K562 (cell line): Measurements from ENCODE around the gene POGZ. TPM values are rescaled to one million over a fixed set of nuclear protein-coding genes. Genes with fewer than 3 reads are reported as not detected.

Experiments
- ARNT ChIP-seq, 2 experiments: fragments of 450-650 bp; IDR thresholded peaks; 2 replicates each; pipeline ENCODE4 v1.6.1; 2016; ENCODE audit warnings: mild to moderate bottlenecking in 1 of 2
- KDM5B ChIP-seq: fragments of 200-600 bp; sonication (generic); IDR thresholded peaks from 2 replicates; pipeline ENCODE4 v1.6.1; 2012; ENCODE audit warnings: low read depth, mild to moderate bottlenecking, moderate library complexity, low read length, control low read depth, inconsistent platforms; ENCODE audit not compliant: insufficient replicate concordance
- MAZ ChIP-seq, 2 experiments: fragments of 450-650 bp in 1 of 2; sonication (generic) in 1 of 2; formaldehyde crosslinking; IDR thresholded peaks in 1 of 2; conservative IDR thresholded peaks in 1 of 2; 2 replicates each; pipeline versions ENCODE4 v1.4.0 to v1.5.0; 2020; ENCODE audit warnings: mild to moderate bottlenecking in 1 of 2, missing genetic modification reagents in 1 of 2
- PHF8 ChIP-seq: fragments of 200-600 bp; sonication (generic); IDR thresholded peaks from 2 replicates; pipeline ENCODE4 v1.6.1; 2012; ENCODE audit warnings: mixed run types, mild to moderate bottlenecking, inconsistent platforms, low read length, moderate library complexity, borderline replicate concordance
- POLR2AphosphoS5 ChIP-seq: IDR thresholded peaks from 2 replicates; pipeline ENCODE4 v1.6.1; 2011; ENCODE audit warnings: mild to moderate bottlenecking, low read depth, low read length, moderate library complexity; ENCODE audit not compliant: control insufficient read depth, insufficient read depth
- POLR2G ChIP-seq: fragments of 200-400 bp; formaldehyde crosslinking; IDR thresholded peaks from 2 replicates; pipeline ENCODE4 v1.6.1; 2017; ENCODE audit warnings: low read depth, mild to moderate bottlenecking, antibody characterized with exemption, low read length, moderate library complexity
- RBFOX2 ChIP-seq: fragments of 200-400 bp; formaldehyde crosslinking; IDR thresholded peaks from 2 replicates; pipeline ENCODE4 v1.6.1; 2017; ENCODE audit warnings: low read depth, mild to moderate bottlenecking, low read length, moderate library complexity
- RNF2 ChIP-seq: sonication (generic); IDR thresholded peaks from 2 replicates; pipeline ENCODE4 v1.6.1; 2016
- SAFB ChIP-seq: fragments of 200-400 bp; formaldehyde crosslinking; IDR thresholded peaks from 2 replicates; pipeline ENCODE4 v1.6.1; 2017; ENCODE audit warnings: low read depth, low read length, borderline replicate concordance
- SNIP1 ChIP-seq: fragments of 450-650 bp; IDR thresholded peaks from 2 replicates; pipeline ENCODE4 v1.7.1; 2017; ENCODE audit warnings: low read depth, mild to moderate bottlenecking
- XRCC5 ChIP-seq: fragments of 200-400 bp; formaldehyde crosslinking; IDR thresholded peaks from 2 replicates; pipeline ENCODE4 v1.6.1; 2017; ENCODE audit warnings: low read depth, mild to moderate bottlenecking, low read length
- polyA plus RNA-seq, 8 experiments: library from polyadenylated mRNA; depleted of rRNA in 4 of 8; stranded (reverse) in 5 of 8; unstranded in 3 of 8; fragments of >200 nt; fragmentation: Nextera tagmentation in 2 of 8; fragmentation: Illumina TruSeq in 1 of 8; extraction: Ambion mirVana in 2 of 8; extraction: Trizol in 1 of 8; gene quantifications; 2 replicates each; pipeline versions ENCODE4 v1.2.1 to v1.2.3, GENCODE V29; 2011 to 2014; ENCODE audit warnings: inconsistent platforms in 1 of 8, missing spikeins in 1 of 8
- total RNA-seq, 7 experiments: library from RNA; depleted of rRNA in 6 of 7; stranded (reverse); fragments of >200 nt in 6 of 7; fragmentation: Illumina TruSeq in 2 of 7; extraction: Trizol in 2 of 7; gene quantifications; 2 replicates each; pipeline versions ENCODE4 v1.2.1 to v1.2.3, GENCODE V29; 2011 to 2021; ENCODE audit warnings: low replicate concordance in 1 of 7
- TF ChIP-seq, protein P1 (sequence below), 2 experiments: IDR thresholded peaks; 2 replicates each; pipeline ENCODE4 v1.6.1; 2011; ENCODE audit warnings: borderline replicate concordance in 1 of 2, control low read depth in 1 of 2, low read depth in 1 of 2, low read length in 1 of 2, mild to moderate bottlenecking in 1 of 2, mixed read lengths in 1 of 2, moderate library complexity in 1 of 2; ENCODE audit not compliant: insufficient read depth in 1 of 2, insufficient read length in 1 of 2, poor library complexity in 1 of 2, severe bottlenecking in 1 of 2; ENCODE audit errors: extremely low read depth in 1 of 2
- TF ChIP-seq, protein P2 (sequence below), 3 experiments: fragments of 200-800 bp in 1 of 3; sonication (Bioruptor generic) in 1 of 3; sonication (generic) in 1 of 3; formaldehyde crosslinking in 1 of 3; IDR thresholded peaks; 2 replicates each; pipeline versions ENCODE4 v1.6.1 to v1.8.0; 2016 to 2022; ENCODE audit warnings: mild to moderate bottlenecking in 2 of 3, missing compliant biosample characterization in 2 of 3, missing genetic modification characterization in 2 of 3, missing genetic modification reagents in 1 of 3

POGZ gene
- total and polyA plus RNA-seq, 9 of the 15 experiments (the other 6 are each of a cell fraction or from before 2014, with no cell fraction given): 9.4 to 40.6 (median 21.6) TPM

DNA sequence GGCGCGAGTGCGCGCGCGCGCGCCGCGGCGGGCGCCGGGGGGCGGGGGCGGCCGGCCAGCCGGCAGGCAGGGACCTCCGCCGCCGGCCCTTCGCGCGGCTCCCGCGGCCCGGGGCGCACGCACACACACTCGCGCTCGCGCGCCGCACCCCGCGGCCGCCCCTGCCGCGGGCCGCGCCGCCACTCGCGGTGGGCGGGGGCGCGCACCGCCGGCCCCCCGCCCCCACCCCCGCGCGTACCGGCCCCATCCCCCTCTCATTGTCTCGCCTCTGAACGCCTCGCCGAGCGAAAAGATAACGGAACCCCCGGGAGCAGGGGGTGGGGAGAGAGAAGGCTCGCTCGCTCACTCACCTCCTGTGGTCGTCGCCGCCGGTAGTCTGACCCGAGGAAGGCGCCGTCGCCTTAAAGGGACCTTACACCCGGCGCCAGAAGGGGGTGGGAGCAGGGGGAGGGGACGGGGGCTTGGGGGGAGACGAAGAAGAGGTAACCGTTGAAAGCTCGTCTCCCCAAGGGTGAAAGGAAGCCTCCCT lies 428 bp downstream of the POGZ start (continued):
- TF ChIP-seq, protein P1, sequence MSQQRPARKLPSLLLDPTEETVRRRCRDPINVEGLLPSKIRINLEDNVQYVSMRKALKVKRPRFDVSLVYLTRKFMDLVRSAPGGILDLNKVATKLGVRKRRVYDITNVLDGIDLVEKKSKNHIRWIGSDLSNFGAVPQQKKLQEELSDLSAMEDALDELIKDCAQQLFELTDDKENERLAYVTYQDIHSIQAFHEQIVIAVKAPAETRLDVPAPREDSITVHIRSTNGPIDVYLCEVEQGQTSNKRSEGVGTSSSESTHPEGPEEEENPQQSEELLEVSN (IDR thresholded peaks at IDR 0.05; ENCODE audit: borderline replicate concordance in 1 of 2, extremely low read depth in 1 of 2, insufficient read depth in 1 of 2, insufficient read length in 1 of 2, low read depth in 1 of 2, low read length in 1 of 2, poor library complexity in 1 of 2, severe bottlenecking in 1 of 2): peak in 1 of 2 experiments; percentile 21
- peak; percentile 30; the same call in 1 of the 2 replicates for TF ChIP-seq PHF8
- TF ChIP-seq KDM5B: peak; percentile 9
- TF ChIP-seq POLR2G: peak; percentile 85
- TF ChIP-seq, protein P2, sequence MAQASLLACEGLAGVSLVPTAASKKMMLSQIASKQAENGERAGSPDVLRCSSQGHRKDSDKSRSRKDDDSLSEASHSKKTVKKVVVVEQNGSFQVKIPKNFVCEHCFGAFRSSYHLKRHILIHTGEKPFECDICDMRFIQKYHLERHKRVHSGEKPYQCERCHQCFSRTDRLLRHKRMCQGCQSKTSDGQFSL (CRISPR knock-in tag; IDR thresholded peaks at IDR 0.05): peak; percentile 11
- TF ChIP-seq, protein P2 (tag; IDR thresholded peaks at IDR 0.05): no peak
- 0 out of 2 replicates have a peak, but pooled peaks have one; percentile 22 for TF ChIP-seq RNF2
- TF ChIP-seq XRCC5: 0 out of 2 replicates have a peak, but pooled peaks have one; percentile 14
- TF ChIP-seq ARNT (IDR thresholded peaks at IDR 0.05): no peak
- peak; percentile 72 for TF ChIP-seq RBFOX2
- TF ChIP-seq POLR2AphosphoS5: peak; percentile 47; the same call in 1 of the 2 replicates
- peak in 1 of 2 experiments; percentile 46; a peak in 1 of 4 replicates for TF ChIP-seq MAZ (CRISPR knock-in tag; conservative IDR thresholded peaks at IDR 0.05 in 1 of 2, IDR thresholded peaks at IDR 0.05 in 1 of 2)
- TF ChIP-seq SNIP1: no peak
- 0 out of 2 replicates have a peak, but pooled peaks have one; percentile 4 for TF ChIP-seq SAFB
